ENCODE measurements around the gene SPIRE1.

SPIRE1 gene

DNA sequence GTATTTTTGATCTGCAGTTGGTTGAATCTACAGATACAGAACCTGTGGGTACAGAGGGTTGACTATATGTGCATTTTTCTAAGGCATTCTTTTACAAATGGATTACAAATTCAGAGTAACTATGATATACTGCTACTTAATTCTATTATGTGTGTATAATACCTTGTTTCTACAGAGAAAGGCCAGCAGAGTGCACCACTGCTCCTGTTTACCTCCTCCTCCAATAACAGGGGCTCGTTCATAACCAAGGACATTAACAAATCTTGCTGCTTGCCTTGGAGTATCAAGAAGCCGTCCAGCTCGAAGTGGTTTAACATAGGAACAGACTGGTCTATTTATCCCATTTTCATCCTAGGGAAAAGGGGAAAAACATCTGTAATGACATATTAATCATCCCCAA is 28.2 kb upstream of the SPIRE1 start:
- H3K9me3 ChIP-seq (ENCODE audit: control insufficient read depth, low read length) = no peaks in the 10 kb centered on the region
- no peaks in the 10 kb centered on the region for H3K27me3 ChIP-seq (ENCODE audit: control insufficient read depth, insufficient read depth, low read length)
- no peaks in the 10 kb centered on the region for H3K36me3 ChIP-seq (ENCODE audit: control insufficient read depth, insufficient read depth, low read length)
- H3K79me2 ChIP-seq = no peaks in the 10 kb centered on the region
- no peak overlapping the region for H3K9ac ChIP-seq
- no peaks in the 10 kb centered on the region for H3K4me1 ChIP-seq
- H3K4me2 ChIP-seq (ENCODE audit: low read length) = no peak overlapping the region
- H2AFZ ChIP-seq = no peak overlapping the region
- no peak overlapping the region for H3K4me3 ChIP-seq (ENCODE audit: low read depth, low read length)
- TF ChIP-seq, protein P1, sequence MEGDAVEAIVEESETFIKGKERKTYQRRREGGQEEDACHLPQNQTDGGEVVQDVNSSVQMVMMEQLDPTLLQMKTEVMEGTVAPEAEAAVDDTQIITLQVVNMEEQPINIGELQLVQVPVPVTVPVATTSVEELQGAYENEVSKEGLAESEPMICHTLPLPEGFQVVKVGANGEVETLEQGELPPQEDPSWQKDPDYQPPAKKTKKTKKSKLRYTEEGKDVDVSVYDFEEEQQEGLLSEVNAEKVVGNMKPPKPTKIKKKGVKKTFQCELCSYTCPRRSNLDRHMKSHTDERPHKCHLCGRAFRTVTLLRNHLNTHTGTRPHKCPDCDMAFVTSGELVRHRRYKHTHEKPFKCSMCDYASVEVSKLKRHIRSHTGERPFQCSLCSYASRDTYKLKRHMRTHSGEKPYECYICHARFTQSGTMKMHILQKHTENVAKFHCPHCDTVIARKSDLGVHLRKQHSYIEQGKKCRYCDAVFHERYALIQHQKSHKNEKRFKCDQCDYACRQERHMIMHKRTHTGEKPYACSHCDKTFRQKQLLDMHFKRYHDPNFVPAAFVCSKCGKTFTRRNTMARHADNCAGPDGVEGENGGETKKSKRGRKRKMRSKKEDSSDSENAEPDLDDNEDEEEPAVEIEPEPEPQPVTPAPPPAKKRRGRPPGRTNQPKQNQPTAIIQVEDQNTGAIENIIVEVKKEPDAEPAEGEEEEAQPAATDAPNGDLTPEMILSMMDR (IDR thresholded peaks at IDR 0.05) = no peak
- H3K27ac ChIP-seq = no peak overlapping the region

GRCh38 chr18:12679183-12679786 is 21.4 kb upstream of the SPIRE1 start:
- no peaks in the 10 kb centered on the region for H3K79me2 ChIP-seq
- TF ChIP-seq, protein P1 (IDR thresholded peaks at IDR 0.05) = no peak
- no peaks in the 10 kb centered on the region for H3K4me1 ChIP-seq
- H3K27me3 ChIP-seq (ENCODE audit: control insufficient read depth, insufficient read depth, low read length) = no peaks in the 10 kb centered on the region
- no peak overlapping the region for H3K9ac ChIP-seq
- peak overlapping the region; percentile 5 for H2AFZ ChIP-seq
- no peak overlapping the region for H3K4me2 ChIP-seq (ENCODE audit: low read length)
- no peaks in the 10 kb centered on the region for H3K36me3 ChIP-seq (ENCODE audit: control insufficient read depth, insufficient read depth, low read length)
- H3K4me3 ChIP-seq (ENCODE audit: low read depth, low read length) = no peak overlapping the region
- H3K9me3 ChIP-seq (ENCODE audit: control insufficient read depth, low read length) = no peaks in the 10 kb centered on the region
- peak overlapping the region; percentile 55 for H3K27ac ChIP-seq

DNA sequence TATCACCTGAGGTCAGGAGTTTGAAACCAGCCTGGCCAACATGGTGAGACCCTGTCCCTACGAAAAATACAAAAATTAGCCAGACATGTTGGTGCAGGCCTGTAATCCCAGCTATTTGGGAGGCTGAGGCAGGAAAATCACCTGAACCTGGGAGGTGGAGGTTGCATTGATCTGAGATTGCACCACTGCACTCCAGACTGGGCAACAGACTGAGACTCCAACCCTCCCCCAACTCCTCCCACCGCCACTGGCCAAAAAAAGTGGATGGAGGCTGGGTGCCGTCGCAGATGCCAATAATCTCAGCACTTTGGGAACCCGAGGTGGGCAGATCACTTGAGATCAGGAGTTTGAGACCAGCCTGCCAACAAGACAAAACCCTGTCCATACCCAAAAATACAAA is 10.1 kb upstream of the SPIRE1 start:
- TF ChIP-seq, protein P1 (IDR thresholded peaks at IDR 0.05) = no peak
- no peaks in the 10 kb centered on the region for H3K9me3 ChIP-seq (ENCODE audit: control insufficient read depth, low read length)

DNA sequence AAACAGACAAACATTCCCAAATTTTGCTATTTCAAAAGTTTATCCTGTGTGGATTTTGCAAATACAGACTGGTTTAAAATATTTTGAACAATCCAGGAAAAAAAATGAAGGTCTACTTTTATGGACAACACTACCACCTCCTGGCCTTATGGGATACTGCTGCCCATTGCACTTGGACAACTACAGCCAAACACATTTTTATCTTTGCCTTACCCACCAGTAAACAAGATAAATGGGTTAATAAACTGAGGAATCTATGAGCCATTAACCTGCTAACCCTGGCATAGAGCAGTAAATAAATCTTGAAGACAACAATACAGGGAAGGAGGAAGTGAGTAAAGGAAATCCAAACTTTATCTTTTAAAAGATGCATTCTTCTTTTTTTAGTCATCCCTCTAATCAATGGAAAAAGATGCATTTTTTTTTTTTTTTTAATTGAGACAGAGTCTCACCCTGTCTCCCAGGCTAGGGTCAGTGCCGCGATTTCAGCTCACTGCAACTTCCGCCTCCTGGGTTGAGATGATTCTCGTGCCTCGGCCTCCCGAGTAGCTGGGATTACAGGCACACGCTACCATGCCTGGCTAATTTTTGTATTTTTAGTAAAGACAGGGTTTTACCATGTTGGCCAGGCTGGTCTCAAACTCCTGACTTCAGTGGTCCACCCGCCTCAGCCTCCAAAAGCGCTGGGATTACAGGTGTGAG is 2.1 kb upstream of the SPIRE1 start:
- H3K79me2 ChIP-seq = no peaks in the 10 kb centered on the region
- TF ChIP-seq, protein P1 (IDR thresholded peaks at IDR 0.05) = peak; percentile 92
- H3K27ac ChIP-seq = no peak overlapping the region
- no peak overlapping the region for H2AFZ ChIP-seq
- no peaks in the 10 kb centered on the region for H3K27me3 ChIP-seq (ENCODE audit: control insufficient read depth, insufficient read depth, low read length)
- no peak overlapping the region for H3K4me3 ChIP-seq (ENCODE audit: low read depth, low read length)
- H3K9me3 ChIP-seq (ENCODE audit: control insufficient read depth, low read length) = no peaks in the 10 kb centered on the region
- H3K36me3 ChIP-seq (ENCODE audit: control insufficient read depth, insufficient read depth, low read length) = no peaks in the 10 kb centered on the region
- no peaks in the 10 kb centered on the region for H3K4me1 ChIP-seq
- no peak overlapping the region for H3K4me2 ChIP-seq (ENCODE audit: low read length)
- H3K9ac ChIP-seq = no peak overlapping the region

More for the DNA sequence above, 10.1 kb upstream of the SPIRE1 start:
- H3K36me3 ChIP-seq (ENCODE audit: control insufficient read depth, insufficient read depth, low read length) = no peaks in the 10 kb centered on the region
- H2AFZ ChIP-seq = no peak overlapping the region
- H3K4me3 ChIP-seq (ENCODE audit: low read depth, low read length) = no peak overlapping the region
- H3K27me3 ChIP-seq (ENCODE audit: control insufficient read depth, insufficient read depth, low read length) = no peaks in the 10 kb centered on the region
- H3K4me1 ChIP-seq = no peaks in the 10 kb centered on the region
- no peak overlapping the region for H3K27ac ChIP-seq
- H3K9ac ChIP-seq = no peak overlapping the region
- H3K79me2 ChIP-seq = no peaks in the 10 kb centered on the region
- no peak overlapping the region for H3K4me2 ChIP-seq (ENCODE audit: low read length)
